NCI-H128 (cell line): ENCODE measurements around the gene LNPEP.
"Not testable (repeated sequence)": the region's sequence is repeated elsewhere in the genome, so short reads cannot be mapped to it uniquely, and the experiment has no call there.

Experiments used
- DNase-seq: peaks from one replicate; lab custom pipeline; 2025; ENCODE audit not compliant: unreplicated experiment; lab: John Stamatoyannopoulos, UW

The LNPEP gene

DNA sequence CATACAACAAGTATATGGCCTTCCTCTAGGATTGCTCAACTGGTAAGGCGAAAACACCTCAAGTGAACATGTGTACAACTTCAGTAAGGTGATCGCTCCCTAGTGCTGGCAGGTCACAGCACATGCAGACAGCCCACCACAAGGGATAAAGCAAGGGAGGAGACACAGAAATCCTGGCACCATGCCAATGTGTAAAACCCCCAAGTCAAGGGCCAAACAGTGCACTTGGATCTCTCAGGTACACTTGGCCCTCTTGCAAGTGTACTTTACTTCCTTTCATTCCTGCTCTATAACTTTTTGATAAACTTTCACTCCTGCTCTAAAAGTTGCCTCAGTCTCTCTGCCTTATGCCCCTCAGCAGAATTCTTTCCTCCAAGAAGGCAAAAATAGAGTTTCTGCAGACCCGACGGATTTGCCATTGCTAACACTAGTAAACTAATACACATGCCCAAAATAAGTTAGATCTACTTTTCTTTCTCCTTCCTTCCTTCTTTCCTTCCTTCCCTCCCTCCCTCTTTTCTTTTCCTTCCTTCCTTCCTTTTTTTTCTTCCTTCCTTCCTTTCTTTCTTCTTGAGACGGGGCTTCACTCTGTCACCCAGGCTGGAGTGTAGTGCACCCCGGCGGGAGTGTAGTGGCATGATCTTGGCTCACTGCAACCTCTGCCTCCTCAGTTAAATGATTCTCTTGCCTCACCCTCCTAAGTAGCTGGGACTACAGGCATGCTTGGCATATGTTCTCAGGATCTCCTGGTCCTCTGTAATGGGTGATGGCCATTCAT is 6.8 kb upstream of the LNPEP start:
- no peak for DNase-seq

DNA sequence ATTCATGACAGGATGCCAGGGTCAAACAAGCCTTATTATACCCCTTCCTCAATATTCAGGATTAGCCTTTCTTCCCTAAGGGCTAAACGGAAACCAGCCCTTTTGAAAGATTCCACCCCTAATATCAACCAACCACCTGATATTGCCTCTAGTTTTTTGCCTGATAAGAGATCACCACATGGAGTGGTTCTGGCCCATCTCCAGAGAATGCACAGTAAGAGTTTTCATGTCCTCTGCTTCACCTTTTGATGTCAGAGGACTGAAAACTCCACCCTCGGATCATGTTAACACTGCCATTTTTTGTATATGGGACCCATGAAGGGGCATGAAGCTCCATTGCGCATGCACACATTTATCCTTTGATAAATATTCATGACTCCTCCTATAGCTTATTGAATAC is 5.8 kb upstream of the LNPEP start:
- DNase-seq: no peak

DNA sequence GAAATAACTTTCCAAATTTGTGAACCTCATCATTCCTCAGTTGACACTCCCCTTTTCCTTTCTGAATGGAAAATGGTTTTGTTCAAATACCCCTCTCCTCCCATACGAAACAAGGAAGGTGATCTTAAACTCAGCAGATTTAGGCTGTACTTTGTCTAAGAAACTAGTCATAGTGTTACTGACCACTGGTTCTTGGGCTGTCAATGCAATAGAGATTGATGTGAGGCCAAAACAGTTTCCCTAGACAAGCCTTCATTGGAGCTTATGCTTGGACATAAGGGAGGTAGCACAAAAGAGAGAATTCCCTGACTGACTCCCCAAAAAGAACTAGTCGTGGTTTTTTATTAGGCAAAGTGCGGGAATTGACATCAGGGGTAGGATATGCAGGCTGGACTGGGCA is 5.3 kb upstream of the LNPEP start:
- no peak for DNase-seq

DNA sequence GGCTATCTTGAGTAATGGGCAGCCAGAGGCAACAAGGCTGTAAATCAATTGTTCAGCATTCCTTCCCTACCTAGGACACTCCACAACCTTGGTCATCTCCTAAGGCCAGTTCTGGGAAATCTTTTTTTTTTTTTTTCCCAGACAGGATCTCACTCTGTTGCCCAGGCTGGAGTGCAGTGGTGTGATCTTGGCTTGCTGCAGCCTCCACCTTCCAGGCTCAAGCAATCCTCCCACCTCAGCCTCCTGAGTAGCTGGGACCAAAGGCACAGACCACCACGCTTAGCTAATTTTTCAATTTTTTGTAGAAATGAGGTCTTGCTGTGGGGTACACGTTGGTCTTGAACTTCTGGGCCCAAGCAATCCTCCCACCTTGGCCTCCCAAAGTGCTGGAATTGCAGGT is 4.8 kb upstream of the LNPEP start:
- not testable (repeated sequence) for DNase-seq

DNA sequence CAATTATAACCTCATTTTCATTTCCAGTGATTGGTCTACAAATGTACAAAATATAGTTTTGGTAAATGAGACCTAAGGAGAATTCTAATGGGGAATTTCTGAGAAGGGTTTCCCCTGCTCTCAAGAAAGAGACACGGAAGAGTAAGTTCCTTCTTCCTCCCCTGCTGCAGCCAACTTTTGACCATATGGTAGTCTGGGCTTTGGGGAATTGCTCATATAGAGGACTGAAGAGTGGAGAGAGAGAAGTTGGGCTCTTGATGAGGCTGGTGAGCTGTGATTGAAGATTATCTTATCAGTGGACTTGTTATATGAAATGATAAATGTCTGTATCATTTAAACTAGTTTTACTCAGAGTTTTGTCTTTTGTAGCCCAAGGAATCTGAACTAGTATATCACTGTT is 4.3 kb upstream of the LNPEP start:
- no peak for DNase-seq

DNA sequence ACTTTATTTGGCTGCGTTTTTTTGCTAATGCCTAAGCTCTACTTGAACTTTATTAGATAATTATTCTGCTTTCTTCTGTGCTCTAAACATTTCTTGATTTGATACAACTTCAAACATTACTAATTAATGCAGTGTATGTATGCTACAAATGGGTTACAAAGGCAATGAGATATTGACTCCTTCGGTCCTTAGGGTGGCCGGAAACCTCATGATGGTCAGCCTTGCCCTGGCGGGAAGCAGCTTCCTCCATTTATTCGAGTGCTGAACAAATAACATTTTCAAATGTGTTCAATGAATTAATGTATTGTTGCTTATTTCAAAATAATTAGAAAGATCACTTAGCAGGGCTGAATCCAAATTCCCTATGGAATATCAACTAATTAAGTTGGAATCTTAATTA is 3.9 kb upstream of the LNPEP start:
- no peak for DNase-seq

DNA sequence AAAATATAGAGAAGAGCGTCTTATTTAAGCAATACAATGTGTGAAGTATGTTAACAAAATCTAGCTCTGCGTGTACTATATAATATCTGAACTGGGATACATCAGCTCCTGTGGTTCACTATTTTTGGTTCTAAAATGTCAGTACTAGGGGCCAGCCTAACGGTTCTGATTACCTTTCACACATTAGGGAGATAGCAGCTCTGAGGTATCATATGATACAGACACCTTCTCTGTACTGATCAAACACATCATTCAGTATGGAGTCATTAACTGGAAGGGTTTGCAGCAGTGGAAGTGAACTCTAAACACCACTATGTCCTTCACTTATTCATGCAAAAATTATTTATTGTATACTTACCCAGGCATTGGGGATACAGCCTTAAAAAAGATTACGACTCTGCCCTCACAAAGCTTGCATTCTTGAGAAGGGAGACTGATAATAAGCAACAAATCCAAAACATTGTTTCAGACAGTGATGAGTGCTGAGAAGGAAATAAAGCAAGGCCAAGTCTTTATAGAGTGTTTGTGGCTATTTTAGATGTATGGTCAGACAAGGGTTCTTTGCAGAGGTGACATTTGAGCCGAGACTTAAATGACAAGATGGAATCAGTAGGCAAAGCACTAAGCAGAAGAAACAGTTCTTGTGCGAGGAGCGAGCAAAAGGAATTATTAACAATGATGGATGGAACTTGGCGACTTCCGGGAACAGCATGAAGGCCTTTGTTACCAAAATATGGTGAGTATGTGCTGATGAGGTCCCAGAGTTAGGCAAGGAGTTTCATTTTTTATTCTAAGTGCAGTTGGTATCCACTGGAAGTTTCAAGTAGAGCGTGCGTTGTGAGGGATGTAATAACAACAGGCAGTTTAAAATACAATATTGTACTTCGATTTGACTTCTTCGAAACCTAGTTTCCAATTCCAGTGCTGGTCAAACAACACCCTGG is 1.8 kb upstream of the LNPEP start:
- no peak for DNase-seq

DNA sequence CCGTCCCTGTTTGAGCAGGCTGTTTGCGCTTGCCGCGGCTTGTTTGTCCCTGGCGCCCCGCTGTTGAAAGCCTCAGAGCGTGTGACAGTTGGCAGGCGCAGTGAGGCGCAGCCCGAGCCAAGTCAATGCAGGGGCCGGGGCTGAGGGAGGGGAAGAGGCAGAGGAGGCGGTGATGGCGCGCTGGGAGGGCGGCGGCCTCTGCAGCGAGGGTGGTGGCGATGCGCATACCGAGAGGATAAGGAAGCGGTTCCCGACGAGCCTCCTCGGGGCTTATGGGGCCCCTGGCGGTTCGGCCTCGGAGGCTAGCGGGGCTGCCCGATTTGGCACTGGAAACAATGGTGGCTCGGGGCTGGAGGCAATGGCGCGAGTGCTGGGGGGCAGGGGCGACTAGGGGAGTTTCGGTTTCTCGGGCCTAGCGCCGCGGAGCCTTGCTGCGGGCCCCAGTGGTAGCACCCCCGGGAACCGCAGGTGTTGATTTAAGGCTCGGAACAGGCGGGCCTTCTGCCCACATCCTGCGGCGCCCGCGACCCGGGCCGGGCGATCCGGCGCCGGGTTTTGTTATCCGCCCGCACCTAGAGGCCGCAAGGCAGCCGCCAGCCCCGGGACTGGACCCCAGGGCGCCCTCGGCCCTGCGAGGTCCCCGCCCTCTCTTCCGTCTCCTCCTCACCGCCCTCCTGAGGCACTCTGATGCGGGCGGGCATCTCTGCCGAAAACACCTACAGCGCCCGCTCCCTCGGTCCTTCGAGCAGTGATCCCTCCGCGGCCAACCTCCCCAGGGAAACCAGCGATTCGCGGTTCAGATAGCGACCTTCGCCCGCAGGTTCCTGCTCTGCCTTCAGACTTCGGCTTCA is 947 bp upstream of the LNPEP start:
- DNase-seq: peak; percentile 72

DNA sequence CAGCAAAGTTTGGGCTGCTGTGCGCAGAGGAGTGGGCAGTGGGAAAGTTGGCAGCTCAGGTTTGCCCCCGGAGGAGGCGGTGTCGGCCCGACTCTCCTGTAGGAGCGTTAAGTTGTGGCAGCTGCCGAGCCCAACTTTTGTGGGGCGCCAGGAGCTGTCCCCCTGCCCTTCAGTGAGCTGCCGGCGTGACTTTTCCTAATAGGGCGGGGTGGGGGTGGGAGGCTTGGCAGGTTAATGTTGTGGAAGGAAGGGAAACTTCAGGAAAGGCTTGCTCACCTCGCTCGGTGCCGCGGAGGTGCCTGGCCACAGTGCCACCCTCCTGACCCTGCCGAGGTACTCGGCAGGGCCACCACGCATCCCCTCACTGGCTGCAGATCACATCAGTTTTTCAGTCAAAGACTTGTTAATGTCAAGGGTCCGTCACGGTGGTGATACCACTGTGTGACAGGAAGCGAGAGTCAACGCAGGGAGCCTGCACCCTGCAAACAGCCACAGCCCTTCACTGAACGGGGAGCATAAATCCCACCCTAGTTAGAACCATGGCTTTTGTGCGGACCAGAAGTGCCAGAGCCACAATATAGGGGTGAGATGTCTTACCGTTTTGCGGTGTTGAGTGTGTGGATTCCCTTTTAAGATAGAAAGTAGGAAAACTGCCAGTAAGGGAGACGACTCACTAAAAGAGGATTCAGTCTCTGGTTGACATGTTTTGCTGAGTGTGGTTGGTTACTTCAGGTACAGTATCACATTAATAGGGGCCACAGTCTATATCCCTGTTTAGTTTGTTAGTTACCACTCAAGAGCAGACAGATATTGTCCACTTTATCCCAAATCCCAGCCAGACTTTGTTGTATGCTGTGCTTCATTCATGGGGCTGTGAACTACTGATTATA is 796 bp downstream of the LNPEP start:
- DNase-seq: no peak

DNA sequence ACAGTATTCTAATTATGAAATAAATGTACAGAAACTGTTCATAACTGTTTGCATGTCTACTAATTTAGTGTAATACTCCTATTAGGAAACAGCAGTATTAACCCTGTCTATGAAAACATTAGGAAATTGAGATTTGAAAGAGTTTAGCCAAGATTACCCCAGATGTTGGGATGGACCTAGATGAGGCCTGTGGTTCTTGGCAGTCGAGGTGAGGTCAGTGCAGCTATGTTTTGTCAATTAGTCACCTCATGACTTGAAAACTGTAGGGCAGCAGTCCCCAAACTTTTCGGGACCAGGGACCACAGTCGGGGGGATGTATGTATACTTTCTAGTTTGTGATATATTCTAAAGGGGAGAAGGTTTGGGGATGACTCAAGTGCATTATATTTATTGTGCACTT is 4.7 kb downstream of the LNPEP start:
- DNase-seq: no peak

DNA sequence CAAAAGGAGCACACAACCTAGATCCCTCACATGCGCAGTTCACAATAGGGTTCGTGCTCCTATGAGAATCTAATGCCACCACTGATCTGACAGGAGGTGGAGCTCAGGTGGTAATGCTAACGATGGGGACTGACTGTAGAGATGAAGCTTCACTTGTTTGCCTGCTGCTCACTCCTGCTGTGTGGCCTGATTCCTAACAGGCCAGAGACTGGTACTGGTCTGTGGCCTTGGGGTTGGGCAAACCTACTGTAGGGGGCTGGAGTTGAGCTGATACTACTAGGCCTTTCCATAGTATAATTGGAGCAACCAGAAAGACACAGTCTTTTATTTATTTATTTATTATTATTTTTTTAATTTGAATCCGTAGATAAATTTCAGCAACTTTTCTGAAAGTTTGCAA is 5.3 kb downstream of the LNPEP start:
- DNase-seq: no peak

DNA sequence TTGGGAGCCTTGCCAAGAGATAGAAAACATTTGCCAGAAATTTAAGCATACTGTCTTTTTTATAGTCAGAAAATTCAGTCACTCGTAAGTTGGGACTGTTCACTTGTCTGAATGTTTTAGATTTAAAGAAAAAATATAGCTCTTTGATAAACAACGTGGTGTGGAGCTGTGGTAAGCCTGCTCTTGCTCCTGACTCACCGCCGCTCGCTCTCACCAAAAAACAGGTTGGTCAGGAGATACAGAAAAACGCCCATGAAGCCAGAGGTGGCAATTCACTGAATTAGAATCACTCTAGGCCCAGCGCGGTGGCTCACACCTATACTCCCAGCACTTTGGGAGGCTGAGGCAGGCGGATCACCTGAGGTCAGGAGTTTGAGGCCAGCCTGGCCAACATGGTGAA is 6.2 kb downstream of the LNPEP start:
- DNase-seq: no peak

DNA sequence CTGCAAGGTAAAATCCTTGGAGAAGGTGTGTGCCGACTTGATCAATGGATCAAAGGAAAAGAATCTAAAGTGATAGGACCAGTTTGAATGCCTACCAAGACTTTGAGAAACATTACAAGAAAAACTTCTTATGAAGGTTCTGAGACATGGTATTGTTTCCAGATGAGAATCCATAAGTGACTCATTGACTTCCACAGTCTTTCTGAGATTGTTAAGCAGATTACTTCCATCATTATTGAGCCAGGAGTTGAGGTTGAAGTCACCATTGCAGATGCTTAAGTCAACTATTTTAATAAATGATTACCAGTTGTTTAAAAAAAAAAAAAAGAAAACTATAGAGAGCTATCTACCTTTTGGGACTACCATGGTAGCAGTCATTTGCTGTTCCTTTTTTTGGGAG is 7.0 kb downstream of the LNPEP start:
- no peak for DNase-seq

DNA sequence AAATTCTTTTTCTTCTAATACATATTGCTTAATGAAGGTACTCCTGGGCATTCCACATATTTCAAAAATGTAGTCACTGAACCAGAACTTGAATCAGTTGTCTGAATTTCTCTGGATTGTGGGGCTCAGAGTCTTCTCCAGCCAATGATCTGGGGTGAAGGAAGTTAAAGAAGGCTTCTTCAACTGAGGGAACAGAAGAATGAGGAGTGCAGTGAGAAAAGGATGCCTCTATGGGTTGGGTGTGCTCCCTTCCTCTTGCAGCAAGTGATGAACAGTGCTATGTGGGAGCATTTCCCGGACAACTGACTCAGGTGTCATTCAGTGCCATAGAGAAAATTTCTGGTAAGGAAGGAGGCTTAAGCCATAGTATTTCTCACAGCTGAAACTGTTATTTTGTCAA is 7.9 kb downstream of the LNPEP start:
- no peak for DNase-seq

DNA sequence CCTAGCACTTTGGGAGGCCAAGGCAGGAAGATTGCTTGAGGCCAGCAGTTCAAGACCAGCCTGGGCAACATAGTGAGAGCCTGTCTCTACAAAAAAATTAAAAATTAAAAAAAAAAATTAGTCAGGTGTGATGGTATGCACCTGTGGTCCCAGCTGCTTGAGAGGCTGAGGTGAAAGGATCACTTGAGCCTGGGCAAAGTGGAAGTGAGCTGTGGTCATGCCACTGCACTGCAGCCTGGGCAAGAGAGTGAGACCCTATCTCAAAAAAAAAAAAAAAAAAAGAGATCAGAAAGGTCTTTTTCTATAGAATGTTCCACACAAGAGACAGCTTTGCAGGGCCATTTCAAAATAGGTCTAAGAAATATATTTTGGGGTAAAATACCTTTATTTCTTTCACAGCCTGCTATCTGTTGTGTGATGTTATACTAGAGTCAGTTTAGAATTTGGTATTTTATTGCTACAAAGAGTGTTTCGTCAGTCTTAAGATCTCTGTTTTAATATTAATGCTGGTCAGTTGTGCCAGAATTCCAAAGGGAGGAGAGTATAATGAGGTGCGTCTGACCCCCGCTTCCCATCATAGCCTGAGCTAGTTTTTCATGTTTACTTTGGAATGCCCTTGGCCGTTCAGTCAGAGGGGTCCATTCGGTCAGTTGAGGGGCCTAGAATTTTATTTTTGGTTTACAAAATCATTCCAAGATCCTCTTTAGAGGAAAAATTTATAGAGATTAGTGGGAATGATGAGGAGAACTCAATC is 9.4 kb downstream of the LNPEP start:
- DNase-seq: no peak

DNA sequence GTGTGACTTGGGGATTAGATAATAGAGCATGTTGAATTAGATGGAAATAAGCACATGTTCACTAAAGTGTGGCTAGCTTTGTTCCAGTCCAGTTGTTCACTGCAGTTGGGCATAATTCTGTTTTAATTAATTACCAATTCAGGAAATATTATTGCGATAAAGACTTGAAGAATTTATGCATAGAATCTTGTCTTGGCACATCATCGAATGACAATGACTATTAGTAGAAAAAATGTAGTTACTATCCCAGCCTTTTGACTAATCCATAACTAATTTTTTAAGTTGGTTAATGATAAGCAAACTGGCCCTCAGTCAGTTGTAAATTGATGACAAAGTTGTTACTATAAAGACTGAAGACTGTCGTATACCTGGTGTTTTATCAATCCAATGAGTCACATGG is 10.5 kb downstream of the LNPEP start:
- no peak for DNase-seq

DNA sequence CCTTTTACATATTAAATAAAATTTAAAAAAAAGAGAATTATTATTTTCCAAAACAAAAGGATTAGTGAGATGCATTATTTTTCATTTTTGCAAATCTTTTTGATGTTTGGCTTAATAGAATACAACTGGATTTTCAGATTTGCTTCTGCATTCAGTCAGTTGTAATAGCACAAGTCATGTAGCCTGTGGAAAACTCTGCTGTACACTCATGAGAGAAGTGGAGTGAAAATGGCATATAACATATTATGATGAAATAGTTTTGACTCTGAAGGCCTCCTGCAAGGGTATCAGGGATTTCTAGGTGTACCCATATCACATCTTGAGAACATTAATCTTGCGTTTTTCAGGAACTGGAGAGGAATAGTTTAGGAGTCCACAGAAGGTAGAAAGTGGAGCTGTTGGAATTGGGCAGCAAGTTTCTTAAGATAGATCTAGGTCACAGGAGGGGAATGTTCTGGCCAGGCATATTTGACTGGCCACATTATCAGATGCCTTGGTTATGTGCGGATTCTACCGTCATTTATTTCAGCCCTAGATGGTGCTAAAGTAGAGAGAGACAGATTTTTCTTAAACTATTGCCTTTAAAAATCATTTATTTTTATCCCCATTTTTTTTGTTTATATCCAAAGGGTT is 16.4 kb downstream of the LNPEP start:
- DNase-seq: no peak

DNA sequence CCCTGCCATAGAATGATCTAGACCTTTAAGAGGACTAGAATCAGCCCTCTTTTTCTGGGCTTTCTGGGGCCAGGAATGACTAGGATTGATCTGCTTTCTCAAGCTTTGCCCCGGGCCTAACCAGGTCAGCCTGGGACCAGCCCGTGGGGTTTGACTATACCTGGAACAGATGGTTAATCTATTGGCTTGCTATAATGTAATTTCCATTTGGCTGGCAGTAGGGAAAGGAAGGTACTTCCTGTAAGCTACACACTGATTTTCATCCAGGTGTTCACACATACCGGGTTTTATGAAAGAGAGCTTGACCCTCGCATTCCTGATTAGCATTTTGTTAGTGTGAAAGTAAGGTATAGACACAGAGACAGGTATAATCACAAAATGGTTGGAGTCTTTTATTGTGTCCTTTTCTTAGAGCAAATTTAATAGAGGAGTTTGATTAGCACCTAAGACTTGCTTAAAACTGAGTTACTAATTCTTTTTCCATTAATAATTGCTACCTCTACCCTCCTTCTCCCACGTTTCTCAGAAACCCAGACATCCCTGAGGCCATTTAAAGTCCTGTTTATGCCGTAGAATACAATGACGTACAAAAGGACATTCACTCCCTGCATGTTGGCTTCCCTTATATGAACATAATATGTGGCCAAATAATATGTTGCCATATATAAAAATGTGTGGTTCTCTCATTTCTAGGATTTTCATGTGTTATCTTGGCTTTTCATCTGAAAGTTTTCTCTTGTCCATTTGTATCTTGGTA is 17.3 kb downstream of the LNPEP start:
- no peak for DNase-seq
